Measurements from ENCODE around the gene TOM1L2. TPM values are rescaled to one million over a fixed set of nuclear protein-coding genes. Genes with fewer than 3 reads are reported as not detected.

TOM1L2 gene
- total RNA-seq, 4 donors from 2014 or later = 17.5 to 44.6 (median 27.1) TPM

DNA sequence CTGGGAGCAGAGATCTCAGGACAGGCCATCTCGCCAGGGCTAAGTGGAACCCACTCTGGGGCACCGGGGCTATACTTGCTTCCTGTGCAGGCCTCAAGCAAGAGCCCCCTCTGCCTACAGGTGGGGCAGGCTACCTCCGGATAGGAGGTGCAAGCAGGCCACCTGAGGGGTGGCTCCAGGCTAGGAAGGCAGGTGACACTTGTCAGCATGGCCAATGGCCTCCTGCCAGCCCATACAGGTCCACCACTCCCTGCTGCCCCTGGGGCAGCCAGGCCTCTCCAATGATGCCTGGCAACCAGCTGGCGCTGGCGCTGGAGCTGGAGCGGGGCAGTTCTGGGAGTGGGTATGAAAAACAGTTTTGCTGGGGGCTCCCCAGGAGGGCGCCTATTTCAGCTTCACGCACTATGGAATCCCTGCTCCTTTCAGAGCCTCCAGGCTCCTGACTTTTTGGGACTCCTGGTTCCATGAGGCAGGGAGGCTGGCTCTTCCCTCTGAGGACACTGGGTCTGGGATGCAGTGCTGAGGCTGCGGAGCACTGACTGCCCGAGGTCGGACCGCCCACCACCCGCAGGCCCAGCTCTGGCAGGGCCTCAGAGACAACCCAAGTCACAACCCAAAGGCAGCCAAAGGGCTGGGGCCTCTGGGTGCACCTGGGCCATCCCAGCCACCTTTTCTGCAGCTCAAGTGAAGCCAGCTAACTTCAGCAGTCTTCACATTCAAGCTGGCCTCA is 127.0 kb downstream of the TOM1L2 start:
- TF ChIP-seq, protein P1, sequence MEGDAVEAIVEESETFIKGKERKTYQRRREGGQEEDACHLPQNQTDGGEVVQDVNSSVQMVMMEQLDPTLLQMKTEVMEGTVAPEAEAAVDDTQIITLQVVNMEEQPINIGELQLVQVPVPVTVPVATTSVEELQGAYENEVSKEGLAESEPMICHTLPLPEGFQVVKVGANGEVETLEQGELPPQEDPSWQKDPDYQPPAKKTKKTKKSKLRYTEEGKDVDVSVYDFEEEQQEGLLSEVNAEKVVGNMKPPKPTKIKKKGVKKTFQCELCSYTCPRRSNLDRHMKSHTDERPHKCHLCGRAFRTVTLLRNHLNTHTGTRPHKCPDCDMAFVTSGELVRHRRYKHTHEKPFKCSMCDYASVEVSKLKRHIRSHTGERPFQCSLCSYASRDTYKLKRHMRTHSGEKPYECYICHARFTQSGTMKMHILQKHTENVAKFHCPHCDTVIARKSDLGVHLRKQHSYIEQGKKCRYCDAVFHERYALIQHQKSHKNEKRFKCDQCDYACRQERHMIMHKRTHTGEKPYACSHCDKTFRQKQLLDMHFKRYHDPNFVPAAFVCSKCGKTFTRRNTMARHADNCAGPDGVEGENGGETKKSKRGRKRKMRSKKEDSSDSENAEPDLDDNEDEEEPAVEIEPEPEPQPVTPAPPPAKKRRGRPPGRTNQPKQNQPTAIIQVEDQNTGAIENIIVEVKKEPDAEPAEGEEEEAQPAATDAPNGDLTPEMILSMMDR (IDR thresholded peaks at IDR 0.05; ENCODE audit: low read depth) = no peak

GRCh38 chr17:17844500-17844899 is 127.7 kb downstream of the TOM1L2 start:
- TF ChIP-seq, protein P1 (IDR thresholded peaks at IDR 0.05; ENCODE audit: low read depth) = no peak

DNA sequence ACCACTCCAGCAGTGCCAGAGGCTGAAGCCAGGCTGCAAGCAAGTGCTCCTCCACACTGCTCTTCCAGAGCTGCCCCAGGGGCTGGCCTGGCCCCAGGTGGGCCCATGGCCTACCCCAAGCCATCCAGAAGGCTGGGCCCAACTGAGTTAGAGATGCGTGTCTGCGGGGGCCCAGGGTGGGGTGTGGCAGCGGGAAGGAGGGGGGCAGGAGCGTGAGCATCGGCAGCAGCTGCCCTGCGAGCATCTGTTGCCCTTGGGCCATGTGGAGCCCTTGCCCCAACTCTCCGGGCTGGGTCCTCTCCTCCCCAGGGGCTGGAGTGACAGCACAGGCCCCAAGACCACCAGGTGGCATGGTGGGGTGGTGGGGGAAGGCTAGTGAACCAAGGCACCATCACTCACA is 128.1 kb downstream of the TOM1L2 start:
- TF ChIP-seq, protein P1 (IDR thresholded peaks at IDR 0.05; ENCODE audit: low read depth) = no peak

DNA sequence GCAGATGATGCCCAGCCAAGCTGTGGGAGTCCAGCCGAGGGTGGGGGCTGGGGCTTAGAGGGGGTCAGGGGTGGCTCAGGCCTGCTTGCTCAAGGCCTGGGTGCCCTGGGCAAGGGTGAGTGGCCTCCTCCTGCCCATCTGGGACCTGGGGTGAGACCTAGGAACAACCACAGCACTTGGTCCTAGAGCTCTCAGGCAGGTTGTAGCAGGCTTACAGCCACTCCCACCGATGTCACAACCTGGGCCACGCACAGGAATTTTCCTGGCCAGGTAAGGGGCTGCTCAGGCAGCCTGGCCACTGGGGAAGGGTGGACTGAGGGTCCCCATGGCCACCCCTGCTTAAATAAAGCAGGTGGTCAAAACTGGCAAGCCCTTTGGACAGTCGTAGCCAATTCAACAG is 129.1 kb downstream of the TOM1L2 start:
- TF ChIP-seq, protein P1 (IDR thresholded peaks at IDR 0.05; ENCODE audit: low read depth) = no peak

GRCh38 chr17:17842111-17842876 is 129.9 kb downstream of the TOM1L2 start:
- TF ChIP-seq, protein P1 (IDR thresholded peaks at IDR 0.05; ENCODE audit: low read depth) = no peak

DNA sequence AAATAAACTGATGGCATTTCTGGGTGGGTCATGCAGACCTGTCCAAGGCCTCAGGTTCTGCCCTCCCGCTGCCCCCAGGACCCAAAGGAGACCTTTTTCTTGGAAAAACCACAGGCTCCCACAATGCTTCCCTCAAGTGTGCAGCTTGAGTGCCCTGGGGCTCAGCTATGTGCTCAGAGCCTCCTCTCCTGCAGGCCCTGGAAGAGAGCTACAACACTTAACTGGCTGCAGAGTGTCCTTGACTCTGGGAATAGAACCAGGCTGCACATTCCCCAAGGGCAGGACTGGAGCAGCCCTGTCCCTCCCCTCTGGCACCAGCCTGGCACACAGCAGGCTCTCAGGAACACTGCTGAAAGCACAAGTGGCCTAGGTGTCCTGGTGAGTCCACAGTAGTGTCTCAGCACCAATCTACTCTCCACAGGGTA is 130.6 kb downstream of the TOM1L2 start:
- TF ChIP-seq, protein P1 (IDR thresholded peaks at IDR 0.05; ENCODE audit: low read depth) = no peak

Data from subcutaneous adipose tissue (tissue), 4 donors.